Measurements from ENCODE around the gene RGN.

DNA sequence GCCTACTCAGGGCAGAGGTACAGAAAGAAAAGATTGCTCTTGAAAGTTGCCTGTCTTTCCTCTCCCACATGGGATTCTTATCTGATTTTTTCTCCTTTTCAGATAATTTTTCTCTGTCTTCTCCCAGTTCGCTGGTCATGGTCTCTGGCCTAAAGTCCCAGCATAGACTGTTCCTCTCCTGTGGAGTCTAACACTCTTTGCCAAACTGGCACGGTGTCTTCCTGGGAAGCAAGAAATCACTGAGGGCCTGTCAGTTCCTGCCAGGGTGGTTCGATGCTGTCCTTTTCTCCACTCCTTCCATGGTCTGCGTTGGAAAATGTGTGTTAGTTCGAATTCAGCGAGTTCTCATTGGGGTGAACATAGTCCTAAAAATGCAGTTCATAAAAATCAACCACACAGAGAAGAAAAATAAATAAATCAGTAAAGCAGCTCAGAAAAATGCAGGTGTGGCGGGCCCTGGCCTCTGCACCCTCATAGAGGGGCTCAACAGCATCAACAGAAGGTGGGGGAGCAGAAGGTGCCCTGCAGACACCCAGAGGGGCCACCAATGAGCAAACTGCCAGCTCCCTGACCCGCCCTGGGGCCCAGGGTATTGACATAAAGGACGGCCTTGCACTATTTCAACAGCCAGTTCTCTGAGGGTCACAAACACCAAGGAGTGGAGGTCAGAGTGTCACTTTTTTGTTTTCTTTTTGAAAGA lies 2.1 kb downstream of the RGN start:
- TF ChIP-seq, protein P1, sequence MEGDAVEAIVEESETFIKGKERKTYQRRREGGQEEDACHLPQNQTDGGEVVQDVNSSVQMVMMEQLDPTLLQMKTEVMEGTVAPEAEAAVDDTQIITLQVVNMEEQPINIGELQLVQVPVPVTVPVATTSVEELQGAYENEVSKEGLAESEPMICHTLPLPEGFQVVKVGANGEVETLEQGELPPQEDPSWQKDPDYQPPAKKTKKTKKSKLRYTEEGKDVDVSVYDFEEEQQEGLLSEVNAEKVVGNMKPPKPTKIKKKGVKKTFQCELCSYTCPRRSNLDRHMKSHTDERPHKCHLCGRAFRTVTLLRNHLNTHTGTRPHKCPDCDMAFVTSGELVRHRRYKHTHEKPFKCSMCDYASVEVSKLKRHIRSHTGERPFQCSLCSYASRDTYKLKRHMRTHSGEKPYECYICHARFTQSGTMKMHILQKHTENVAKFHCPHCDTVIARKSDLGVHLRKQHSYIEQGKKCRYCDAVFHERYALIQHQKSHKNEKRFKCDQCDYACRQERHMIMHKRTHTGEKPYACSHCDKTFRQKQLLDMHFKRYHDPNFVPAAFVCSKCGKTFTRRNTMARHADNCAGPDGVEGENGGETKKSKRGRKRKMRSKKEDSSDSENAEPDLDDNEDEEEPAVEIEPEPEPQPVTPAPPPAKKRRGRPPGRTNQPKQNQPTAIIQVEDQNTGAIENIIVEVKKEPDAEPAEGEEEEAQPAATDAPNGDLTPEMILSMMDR (IDR thresholded peaks at IDR 0.05), result no peak
- no peak for TF ChIP-seq POLR2A (IDR thresholded peaks at IDR 0.05)

All from prostate gland (tissue), 2 donors.